KBM-7 (cell line): ENCODE data around the gene MAML3.

Source experiments
- DNase-seq: peaks from one replicate; pipeline ENCODE4 v3.0.0-alpha.2; 2015
- in situ Hi-C: fragments of 300-500 bp; cut with MboI; formaldehyde crosslinking; loops from 2 replicates; pipeline ENCODE4 v1.14.3; 2020; ENCODE audit warnings: low sequenced_read_pairs, low pct_unique_long_range_greater_than_20kb, mixed read lengths

MAML3 gene

DNA sequence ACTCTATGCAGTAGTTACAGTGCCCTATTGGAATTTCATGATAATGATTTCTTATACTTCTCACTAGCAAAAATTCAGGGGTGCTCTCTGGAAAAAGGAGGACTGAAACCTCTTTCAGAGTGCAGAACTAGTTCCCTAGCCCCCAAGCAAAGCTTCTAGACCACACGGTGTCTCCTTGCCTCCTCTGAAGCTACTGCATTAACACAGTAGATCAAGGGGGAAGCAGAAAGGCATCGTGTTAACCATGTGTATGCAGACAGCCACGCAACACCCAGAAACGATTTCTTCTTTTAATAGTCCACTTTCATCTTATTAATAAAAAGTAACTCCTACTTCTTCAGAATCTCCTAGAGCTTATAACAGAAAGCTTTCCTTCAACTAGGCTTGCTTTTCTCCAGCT lies 44.7 kb downstream of the MAML3 start:
- in situ Hi-C loops: no loop called here
- DNase-seq: no peak

- in situ Hi-C loops: no loop called here
- DNase-seq: no peak
These were observed 45.2 kb downstream of the MAML3 start for GRCh38 chr4:140108713-140109230.

DNA sequence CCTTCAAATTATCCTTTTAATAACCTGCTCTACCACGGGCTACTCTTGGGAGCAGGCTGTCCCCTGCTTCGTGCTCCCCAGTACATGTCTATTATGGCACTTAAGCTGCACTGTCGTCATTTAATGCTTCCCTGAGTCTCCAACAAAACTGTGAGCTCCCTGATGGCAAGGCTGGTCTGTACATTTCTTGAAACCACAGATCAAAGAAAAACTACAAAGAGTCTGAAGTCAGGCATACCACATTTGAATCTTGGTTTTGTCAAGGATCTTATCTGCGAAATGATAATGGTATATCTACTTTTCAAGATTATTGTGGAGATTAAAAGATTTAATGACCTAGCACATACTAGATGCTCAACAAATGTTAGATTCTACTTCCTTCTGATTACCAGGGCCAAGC lies 45.7 kb downstream of the MAML3 start:
- no peak for DNase-seq
- in situ Hi-C loops: no loop called here

- no peak for DNase-seq
- in situ Hi-C loops: no loop called here
These were observed 47.6 kb downstream of the MAML3 start for GRCh38 chr4:140106289-140106844.

DNA sequence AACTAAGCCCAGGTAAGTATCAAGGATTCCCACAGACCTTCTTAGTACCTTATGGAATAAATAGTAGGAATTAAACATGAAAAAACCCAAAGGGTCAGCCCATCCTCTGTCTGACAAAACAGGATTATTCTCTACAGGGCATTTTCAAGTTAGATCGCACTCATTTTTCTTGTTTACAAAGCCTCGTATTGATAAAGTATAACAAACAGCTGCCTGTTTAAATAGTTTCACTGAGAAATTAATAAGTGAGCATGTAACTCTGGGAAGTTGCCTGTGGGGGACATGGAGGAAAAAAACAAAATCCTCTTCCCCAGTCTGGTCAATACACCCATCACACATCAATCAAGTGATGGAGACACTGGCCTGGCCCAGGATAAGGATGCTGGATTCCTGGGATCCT lies 48.5 kb downstream of the MAML3 start:
- DNase-seq: no peak
- in situ Hi-C loops: no loop called here

DNA sequence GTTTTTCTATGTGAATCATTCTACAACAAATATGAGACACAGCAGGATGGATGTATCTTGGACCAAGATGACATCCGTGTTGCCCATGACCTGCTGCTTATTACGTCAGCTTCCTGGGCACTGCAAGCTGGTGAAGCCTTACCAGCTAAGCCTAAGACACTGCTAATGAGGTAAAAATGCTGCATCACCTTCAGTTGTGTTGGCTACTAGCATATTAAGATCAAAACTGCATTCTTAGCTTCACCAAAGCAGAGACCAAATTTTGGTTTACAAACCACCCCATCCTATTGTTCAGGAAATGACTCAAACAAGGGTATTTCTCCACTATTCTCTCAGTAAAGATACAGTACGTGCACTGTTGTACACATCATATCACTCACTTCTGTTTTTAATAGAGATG lies 50.3 kb downstream of the MAML3 start:
- in situ Hi-C loops: no loop called here
- no peak for DNase-seq

- peak; percentile 83 for DNase-seq
- in situ Hi-C loops: no loop called here
These were observed 51.6 kb downstream of the MAML3 start for GRCh38 chr4:140102421-140102820.

DNA sequence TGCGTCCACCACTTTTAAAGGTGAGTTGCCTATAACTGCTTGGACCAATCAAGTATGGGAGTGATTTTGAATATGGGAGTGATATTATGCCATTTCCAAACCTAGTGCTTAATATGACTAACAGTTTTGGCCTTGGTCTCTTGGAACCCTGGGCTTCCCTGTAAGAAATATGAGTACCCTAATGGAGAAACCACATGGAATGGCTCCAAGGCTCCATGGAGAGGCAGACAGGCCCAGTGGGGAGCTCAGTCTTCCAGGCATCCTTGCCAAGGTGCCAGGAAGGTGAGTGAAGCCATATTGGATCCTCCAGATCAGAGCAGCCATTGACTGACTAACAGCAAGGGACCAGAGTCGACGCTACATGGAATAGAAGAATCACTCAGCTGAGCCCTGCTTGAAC lies 53.2 kb downstream of the MAML3 start:
- DNase-seq: no peak
- in situ Hi-C loops: no loop called here

DNA sequence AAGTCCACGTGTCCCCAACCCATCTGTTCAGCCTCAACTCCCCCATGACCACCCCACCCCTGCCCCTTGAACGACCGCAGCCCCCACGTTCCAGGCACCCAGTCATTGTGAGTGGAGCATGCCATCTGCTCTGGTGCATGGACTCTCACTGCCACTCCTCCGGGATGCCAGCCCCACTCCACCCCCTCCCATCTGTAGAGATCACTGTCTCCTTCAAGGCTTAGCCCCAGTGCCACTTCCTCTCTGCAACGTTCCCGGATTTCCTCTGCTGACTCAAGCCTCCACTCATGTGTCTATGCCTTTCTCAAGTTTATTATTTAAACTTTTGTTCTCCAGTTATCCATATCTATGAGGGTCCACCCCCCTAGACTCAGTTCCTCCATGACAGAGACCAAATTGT lies 54.0 kb downstream of the MAML3 start:
- in situ Hi-C loops: no loop called here
- peak; percentile 71 for DNase-seq

DNA sequence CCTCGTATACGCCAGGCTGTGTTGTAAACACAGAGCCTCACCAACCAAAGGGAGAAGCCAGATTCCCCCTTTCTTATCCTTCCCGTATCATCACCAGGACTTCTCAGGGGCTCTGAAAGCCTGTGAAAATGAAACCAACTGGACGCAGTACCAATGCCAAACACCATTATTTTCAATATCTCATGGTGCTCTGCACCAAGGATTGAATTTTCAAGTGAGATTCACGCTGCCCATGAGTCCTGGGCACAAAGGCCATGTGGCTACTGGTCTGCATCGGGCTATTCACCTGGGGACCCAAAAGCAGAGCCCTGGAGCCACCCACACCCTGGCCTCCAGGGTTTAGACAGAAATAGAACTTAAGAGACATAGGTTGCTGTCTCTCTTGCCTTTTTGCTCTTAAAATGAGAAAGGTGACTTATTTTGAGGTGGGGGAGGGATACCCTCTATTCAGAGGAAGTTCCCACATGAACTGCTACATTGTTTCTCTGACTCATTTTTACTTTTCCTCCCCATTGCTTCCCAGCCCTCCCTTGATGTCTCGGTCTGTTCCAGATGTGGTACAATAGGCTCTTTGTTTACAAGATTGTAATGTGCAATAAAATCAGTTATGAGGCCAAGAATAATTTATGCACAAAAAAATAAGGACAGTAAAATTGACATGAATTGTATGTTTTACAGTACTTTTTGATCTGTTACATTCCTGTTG lies 55.4 kb downstream of the MAML3 start:
- DNase-seq: peak; percentile 40
- in situ Hi-C loops: no loop called here

DNA sequence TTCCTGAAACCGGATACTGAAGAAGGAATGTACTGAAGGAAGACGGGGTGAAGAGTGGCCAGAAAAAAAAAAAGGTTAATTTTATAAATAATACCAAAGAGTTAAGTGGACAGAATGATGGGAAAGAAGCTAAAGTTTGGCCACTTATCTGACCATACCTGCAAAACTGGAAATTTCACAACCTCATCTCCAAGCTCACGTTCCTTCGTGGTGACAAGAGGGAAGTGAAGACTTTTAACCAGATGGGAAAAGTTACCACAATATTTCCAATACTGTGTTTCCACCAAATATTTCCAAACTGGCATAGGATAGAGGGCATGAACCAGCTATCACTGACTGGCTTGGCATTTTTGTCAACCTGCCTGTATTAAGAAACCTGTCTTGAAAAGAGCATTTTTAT lies 56.4 kb downstream of the MAML3 start:
- DNase-seq: no peak
- in situ Hi-C loops: no loop called here

DNA sequence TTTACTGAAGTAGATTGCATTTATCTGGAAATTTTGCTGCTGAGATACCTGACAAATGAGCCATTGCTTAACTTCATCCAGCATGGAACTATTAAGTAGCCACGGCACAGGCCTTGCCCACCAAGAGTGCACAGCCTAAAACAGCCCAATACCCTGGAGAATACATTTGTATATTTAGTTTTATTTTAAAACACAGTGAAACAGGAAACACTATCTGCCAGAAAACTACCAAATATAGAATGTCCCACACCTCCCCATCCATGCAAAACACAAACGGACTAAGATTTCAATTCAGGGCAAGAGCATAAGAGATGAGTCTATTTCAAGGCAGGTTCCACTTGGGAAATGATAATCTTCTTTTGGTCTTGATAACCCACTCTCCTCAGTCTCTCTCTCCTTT lies 57.1 kb downstream of the MAML3 start:
- in situ Hi-C loops: no loop called here
- no peak for DNase-seq

- DNase-seq: no peak
- in situ Hi-C loops: no loop called here
These were observed 57.5 kb downstream of the MAML3 start for GRCh38 chr4:140096483-140096861.

GRCh38 chr4:140095694-140096482 lies 58.1 kb downstream of the MAML3 start:
- in situ Hi-C loops: no loop called here
- DNase-seq: peak; percentile 77

DNA sequence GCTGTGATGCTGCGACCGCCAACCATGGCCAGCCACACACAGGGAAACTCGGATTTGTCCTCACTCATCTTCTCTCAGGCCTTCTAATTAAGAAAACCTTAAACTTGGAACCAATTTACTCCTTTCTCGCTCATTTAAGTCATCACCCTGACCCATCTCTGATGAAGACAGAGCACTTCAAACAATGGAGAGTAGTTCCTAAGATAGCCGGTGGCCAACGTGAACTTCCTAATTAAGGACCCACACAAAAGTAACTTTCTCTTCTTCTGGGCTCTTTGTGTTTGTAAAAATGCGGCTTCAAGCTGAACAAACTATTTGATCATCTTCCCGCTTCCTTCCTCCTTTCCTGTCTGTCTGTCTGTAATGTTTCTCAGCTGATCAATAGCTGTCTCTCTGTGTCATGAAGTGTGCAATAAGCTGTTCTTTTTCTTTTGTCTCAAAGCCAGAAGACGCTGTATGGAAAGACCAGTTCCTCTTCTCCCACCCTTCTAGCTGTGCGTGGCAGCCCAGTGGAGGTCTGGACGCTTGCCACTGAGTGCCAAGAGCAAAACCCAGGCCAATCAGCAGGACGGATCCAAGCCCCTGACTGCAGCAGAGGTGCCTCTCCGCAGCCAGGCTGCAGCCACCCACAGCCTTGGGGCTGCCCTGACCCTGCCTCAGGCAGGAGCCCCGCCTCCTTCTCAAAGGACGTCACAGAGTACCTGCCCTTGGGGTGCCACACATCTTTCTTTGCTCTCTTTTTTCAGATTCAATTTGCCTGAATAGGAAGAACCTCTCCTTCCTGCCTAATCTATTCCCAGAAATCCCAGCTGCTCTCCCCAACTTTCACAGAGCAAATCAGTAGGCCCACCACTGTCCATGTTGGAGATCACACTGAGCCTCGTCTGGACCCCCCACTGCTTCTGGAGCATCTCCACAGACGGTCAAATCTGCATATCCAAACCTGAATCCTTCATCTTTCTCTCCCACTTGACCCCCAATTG lies 59.3 kb downstream of the MAML3 start:
- in situ Hi-C loops: no loop called here
- peak; percentile 97 for DNase-seq

DNA sequence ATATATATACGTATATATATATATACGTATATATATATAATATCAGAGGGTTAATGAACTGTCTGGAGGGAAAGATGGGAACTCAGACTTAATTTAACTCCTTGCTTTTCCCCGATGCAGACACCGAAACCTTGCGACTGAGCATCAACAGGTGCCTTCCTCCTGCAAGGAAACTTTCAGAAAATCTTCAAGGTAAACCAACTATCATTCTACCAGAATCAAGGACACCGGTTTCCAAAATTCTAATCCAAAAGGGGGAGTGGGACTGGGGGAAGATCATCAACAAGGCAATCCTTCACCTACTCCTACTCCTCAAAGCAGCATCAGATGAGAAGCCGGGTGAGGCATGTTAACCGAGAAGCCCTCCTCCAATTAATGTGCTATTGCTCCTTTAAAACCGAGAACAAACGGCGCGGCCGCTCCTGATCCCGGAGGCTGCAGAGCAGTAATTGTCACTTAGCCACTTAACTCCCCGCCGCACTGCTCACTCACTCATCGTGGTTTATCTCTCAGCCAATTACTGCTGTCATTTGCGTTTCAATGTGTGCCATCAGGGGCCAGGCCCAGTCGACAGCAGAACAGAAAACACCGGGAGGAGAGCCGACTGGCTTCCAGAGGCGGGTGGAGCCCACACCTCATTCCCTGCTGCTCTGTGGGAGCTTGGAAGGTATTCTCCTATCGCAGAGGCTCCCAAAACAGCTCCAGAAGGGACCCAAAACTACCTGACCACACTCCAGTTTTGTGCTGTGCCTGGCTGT lies 61.7 kb downstream of the MAML3 start:
- peak; percentile 71 for DNase-seq
- in situ Hi-C loops: no loop called here

DNA sequence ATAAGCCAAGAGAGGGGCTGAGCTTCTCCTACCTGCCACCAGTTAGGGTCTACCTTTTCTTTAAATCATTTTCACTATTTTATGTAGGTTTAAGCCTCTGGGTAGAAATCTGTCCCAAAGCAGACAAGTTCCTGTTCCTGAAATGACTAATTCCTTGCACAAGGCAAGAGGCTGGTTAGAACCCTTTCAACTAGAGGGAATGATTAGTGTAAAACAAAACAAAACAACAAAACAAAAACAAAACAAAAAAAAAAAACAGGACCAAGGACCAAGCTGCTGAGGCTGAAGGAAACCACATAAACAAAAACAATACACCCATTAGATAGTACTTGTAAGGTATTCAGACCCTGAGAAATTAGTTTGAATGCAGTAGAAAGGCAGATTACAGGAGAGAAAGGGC lies 62.7 kb downstream of the MAML3 start:
- in situ Hi-C loops: no loop called here
- DNase-seq: no peak

DNA sequence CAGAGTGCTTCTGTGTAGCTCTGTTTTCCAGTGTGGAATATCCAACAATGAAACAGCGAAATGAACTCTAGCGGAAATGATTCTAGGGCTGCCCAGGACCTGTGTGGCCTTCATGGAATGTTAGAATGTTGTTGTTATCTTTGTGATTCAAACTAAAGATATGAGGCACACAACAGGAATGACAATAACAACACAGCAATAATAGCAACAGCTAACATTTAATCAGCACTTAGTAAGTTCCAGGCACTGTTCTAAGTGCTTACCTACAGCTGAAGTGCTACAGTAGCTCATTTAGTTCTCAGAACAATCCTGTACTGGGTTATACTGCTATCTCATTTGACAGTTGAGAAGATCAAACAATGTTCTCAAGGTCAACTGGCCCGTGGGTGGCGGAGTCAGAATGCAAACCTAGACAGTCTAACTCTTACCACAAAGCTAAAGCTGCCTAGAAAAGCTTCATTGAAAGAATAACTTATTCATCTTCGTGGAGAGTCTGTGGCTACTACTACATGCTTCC lies 63.7 kb downstream of the MAML3 start:
- DNase-seq: no peak
- in situ Hi-C loops: no loop called here
